GM15510 (cell line): ENCODE data around the gene PSMA2.

Source experiments
- POLR2A ChIP-seq: IDR thresholded peaks from 3 replicates; pipeline ENCODE4 v1.6.1; 2011; ENCODE audit warnings: borderline replicate concordance; ENCODE audit not compliant: insufficient read length; ENCODE audit errors: extremely low read depth

Gene PSMA2

DNA sequence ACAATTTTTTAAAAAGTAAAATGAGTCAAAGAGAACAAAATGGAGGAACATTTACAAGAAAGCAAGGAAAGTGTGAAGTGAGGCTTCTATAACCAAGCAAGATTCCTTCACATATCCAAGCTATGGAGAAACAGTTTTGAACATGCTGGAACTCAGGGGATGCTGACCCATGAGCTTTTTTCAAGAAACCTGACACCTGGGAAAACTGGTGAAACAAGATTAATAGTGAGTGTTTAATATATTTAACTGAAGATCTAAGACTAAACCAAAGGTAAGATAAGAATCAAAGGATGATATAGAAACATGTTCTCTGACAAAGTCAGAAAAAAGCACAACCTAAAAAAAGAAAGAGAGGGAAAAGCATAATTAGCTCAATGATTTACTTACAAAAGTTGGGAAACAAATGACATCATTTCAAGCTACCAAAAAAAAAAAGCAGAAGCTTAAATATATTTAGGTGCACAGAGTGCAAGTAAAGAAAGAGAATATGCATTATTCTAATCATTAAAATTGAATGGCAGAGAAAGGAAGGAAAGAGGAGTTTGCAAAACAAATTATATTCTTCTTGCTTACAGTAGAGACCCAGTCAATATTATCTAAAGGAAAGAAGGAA lies 45.0 kb downstream of the PSMA2 start:
- no peak for TF ChIP-seq POLR2A

DNA sequence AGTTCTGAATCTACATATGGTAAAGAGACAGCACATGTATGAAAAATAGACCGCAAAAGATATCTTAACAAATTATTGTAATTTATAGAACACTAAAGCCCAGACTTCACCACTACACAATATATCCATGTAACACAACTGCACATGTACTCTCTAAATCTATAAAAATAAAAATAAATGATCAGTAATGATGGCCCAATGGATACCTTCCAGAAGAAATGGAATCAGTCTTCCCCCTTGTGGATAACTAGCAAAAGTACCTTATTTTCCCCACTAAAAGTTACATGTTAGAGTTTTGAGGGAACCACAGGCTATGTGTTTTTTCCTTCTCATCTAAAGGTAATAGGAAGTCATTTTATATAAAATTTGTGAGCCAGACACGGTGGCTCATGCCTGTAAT lies 45.8 kb downstream of the PSMA2 start:
- no peak for TF ChIP-seq POLR2A

DNA sequence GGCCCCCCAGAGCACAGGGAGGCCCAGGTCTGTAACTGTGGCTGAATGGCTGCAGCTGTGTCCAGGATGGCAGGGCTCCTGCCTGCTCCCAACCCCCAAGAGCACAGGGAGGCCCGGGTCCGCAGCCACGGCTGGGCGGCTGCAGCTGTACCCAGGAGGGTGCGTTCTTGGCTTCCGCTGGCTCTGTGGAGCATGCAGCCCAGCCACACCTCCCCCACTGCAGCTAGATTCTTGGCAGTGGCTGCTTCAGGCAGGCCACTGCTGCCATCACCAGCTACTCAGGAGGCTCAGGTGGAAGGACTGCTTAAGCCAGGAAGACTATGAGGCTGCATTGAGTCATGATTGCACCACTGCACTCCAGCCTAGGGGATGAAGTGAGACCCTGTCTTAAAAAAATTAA lies 48.0 kb downstream of the PSMA2 start:
- no peak for TF ChIP-seq POLR2A

DNA sequence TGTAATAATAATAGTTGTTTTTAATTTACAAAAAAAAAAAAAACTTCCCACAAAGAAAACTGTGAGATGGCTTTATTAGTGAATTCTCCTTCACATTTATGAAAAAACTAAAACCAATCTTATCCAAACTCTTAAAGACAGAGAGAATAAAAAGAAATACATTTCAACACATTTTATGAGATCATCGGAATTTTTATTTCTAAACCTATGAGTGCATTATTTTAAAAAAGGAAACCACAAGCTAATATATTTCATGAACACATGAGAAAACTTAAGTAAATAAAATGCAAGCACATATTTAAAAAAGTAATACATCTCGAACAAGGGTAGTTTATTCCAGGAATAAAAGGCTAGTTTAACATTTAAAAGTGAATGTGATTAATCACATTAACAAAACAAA lies 51.6 kb downstream of the PSMA2 start:
- TF ChIP-seq POLR2A: no peak

DNA sequence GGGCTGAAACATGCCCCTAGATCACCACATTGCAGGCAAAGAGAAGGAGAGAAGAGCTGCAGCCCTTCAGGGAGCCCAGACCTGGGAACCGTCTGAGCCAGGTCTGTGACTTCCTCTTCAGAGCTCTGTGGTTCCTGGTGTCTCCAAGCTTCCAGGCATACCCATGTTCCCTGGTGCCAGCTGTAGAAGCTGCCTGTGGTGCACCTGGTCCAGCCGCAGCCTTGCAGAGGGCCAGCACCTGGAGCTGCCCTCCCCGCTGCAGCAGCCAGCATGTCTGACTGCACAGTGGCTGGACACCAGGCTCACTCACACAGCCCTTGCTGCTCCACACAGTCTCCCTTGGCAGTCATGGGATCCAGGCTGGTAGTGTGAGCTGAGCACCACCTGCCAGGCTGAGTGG lies 53.7 kb downstream of the PSMA2 start:
- no peak for TF ChIP-seq POLR2A

DNA sequence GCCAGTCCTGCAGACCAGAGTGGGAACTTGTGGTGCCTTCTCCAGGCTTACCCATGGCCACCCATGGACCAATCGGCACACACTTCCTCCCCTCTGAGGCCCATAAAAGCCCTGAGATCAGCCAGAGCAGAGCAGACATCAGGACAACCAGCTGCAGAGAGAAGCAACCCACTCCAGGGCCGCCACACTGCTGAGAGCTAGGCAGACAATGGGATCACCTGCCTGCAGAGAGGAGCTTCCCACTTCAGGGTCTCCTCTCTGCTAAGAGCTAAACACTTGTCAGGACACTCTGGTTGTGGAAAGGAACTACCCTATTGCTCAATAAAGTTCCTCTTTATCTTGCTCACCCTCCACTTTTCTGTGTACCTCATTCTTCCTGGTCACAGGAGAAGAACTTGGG lies 54.1 kb downstream of the PSMA2 start:
- no peak for TF ChIP-seq POLR2A

DNA sequence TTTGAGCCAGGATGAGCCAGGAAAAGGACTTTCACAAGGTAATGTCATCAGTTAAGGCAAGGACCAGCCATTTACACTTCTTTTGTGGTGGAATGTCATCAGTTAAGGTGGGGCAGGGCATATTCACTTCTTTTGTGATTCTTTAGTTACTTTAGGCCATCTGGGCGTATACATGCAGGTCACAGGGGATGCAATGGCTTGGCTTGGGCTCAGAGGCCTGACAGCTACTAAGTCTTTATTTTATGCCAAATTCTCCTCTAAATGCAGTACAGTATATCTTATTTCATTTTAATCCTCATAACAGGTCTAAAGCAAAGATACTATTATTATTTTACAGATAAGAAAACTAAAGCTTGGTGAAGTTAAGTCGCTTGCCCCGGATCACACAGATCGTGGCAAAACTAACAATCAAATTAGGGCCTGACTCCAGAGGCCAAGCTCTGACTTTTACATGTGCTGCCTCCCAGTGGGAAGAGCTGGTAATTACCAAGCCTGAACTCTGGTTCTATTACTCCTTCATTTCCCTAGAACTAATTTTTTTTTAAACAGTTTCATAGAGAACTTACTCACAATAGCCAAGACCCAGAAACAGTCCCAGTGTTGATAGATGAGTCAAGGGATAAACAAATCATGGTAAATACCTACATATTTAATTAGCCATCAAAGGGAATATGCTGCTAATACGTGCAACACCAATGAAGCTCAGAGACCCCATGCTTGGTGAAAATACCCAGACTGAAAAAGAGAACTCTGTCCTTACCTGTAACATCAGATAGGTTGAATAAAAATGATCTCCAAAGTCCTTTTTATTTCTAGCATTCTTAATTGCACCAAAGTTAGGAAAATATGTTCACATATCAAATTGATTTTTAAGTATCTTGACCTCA lies 55.5 kb downstream of the PSMA2 start:
- TF ChIP-seq POLR2A: no peak

DNA sequence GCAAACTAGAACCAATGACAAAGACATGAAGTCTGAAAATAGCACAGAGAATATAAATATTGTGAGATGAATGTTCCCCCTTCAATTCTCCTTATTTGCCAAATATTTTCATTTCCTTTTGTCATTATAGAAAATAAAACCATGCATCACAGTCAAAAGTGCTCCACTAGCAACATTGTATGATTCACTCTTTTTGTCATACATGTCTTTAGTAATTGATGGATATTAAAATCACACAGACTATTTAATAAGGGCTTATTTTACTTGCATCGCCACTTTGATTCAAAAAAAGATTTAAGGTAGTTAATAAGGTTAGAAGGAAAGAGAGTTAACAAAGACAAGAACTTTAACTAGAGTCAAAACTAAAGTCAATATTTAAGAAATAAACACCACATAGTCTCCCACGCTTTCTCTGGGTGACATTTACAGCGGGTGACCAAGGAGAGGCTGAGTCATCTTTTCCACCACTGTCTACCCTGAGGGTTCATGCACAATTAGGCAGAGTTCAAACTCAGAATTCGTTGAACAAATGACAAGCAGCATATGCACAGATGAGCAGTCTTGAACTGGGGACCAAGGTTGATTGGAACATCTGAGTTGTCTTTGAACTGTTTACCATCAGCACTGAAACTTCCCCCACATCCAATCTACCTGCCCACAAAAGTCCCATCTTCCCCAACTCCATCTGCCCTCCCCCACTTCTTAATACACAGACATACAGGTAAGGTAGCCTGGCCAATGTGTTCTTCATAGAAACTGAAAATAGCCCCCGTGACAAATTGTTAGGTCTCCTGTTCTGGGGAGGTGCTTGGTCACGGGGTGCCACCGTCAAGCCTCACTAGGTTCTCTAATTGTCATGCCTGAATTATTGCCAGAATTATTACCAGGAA lies 62.6 kb downstream of the PSMA2 start:
- no peak for TF ChIP-seq POLR2A

DNA sequence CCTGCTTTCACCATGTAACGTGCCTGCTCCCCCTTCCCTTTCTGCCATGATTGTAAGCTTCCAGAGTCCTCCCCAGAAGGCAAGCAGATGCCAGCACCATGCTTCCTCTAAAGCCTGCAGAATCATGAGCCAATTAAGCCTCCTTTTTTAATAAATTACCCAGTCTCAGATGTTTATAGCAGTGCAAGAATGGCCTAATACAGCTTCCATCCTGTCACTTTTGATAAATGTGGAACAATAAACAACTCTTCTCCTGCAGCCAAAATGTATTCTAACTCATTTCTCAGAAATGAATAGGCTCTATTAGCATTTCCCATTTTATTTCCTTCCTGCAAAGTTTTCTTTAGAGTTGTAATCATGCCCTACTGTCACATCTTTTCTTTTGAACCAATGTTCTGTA lies 63.5 kb downstream of the PSMA2 start:
- TF ChIP-seq POLR2A: no peak
